Measurements from ENCODE around the gene FTH1.
"Not testable (repeated sequence)": the region's sequence is repeated elsewhere in the genome, so short reads cannot be mapped to it uniquely, and the experiment has no call there.

Gene FTH1

DNA sequence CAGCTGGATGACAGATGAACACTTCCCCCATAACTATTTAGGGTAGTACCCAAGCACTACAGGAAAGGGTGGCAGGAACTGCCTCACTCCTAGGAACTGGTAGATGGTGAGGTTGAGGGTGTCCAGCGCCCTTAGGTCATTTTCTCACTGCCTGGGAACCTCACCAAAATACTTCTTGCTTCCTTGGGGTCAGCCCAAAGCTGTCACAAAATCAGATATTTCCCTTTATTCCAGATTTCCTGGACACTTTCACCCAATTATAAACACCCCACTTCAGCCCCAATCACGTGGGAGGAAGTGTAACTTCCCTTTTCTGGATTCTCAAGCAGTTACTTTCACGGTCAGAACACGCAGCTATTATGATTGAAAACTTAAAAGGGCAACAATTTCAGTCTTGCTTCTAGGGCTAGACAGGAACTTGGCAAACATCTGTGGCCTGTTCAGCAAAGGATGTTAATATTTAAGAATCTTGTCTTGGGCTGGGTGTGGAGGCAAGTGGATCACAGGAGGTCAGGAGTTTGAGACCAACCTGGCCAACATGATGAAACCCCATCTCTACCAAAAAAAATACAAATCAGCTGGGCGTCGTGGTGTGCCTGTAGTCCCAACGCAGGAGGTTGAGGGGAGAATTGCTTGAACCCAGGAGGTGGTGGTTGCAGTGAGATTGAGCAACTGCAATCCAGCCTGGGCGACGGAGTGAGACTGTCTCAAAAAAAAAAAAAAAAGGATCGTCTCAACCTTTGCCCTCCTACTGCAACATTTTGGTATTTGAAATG, 4.0 kb downstream of the FTH1 start:
- DNase-seq: no peak

DNA sequence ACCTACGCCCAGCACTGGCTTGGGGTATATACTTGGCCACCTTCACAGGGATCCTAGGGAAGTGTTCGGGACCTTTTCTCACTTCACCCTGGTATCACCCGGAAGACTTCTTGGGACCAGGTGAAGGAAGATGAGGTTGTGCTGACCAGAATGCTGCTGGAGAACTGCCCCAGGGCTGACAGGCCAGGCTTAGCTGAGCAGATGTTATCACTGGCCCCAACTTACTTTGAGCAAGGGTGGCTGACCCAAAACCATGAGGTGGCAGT, 4.5 kb downstream of the FTH1 start:
- DNase-seq: no peak

DNA sequence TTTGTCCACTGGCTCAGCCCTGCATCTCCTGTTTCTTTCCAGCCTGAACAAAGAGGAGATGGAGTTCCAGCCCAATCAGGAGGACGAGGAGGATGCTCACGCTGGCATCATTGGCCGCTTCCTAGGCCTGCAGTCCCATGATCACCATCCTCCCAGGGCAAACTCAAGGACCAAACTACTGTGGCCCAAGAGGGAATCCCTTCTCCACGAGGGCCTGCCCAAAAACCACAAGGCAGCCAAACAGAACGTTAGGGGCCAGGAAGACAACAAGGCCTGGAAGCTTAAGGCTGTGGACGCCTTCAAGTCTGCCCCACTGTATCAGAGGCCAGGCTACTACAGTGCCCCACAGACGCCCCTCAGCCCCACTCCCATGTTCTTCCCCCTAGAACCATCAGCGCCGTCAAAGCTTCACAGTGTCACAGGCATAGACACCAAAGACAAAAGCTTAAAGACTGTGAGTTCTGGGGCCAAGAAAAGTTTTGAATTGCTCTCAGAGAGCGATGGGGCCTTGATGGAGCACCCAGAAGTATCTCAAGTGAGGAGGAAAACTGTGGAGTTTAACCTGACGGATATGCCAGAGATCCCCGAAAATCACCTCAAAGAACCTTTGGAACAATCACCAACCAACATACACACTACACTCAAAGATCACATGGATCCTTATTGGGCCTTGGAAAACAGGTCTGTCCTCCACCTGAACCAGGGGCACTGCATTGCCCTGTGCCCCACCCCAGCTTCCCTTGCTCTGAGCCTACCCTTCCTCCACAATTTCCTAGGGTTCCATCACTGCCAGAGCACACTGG, 5.0 kb downstream of the FTH1 start:
- DNase-seq: no peak

DNA sequence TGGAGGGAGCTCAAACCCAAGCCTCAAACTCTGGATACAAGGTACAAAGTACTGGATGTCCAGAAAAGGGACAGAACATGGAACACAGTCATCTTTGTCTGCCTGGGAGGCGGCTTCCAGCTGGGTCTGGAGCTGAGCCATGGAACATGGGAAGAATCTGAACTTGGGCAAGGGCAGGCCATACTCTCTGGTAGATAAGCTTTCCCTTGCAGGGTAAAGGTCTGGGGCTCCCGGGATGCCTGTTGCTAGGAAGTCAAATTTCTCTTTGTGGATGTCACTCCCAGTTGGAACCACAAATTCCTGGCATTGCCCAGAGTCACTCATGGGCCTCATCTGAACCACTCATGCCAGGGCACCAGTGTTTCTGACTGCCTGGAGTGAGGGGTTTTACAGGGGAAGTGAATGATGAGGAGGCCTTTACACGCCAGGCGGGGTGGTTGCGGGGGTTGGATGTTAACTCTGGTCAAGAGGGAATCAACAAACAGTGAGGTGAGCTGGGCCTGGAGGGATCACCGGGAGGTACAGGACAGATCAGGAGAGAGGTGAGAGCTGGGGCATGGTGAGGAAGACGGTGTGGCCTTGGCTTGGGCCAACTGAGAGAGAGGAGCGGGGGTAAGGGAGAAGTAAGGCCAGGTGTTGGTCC, 5.7 kb downstream of the FTH1 start:
- no peak for DNase-seq

DNA sequence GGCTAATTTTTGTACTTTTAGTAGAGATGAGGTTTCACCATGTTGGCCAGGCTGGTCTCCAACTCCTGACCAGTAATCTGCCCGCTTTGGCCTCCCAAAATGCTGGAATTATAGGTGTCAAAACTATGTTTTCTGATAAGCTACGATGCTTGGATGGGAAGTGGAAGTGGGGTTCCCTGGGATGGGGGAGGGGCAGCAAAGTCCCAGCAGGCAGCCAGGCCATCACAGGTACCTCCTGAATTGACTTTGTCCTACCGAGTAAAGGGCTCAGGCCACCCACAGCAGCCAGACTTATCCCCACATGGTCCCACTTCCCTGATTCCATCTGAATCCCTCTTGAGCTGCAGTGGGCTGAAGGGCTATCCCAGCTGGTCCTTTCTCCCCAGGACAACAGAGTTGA, 6.9 kb downstream of the FTH1 start:
- no peak for DNase-seq

DNA sequence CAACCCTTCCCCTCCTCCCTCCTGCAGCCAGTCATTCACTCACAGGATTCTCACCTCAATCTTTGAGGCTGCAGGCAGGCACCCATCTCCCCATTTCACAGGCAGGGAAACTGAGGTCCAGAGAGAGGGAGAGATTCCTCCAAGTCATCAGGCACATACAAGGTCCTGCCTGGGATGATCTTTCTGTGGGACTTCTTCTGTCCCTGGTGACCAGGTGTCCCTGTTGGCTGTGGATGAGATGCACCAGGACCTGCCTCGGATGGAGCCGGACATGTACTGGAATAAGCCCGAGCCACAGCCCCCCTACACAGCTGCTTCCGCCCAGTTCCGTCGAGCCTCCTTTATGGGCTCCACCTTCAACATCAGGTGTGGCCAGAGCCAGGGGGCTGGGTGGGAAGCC, 7.8 kb downstream of the FTH1 start:
- DNase-seq: no peak

DNA sequence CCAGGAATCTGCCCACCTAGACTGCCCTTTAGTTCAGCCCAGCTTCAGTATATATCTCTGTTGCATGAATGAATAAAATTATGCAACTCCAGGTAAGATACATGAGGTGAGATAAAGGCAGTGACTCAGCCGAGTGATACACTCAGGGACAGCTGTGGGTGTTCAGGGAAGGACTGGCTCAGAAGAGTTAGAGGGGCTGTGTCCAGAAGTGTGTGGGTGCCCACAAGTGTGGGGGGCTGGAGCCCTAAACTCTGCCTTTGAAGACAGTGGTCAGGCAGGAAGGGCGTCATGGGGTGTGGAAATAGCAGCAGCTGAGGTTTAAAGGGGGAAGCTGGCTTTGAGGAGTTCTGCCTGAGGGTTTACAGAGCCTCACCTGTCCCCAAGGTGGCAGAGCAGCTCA, 8.3 kb downstream of the FTH1 start:
- DNase-seq: no peak

DNA sequence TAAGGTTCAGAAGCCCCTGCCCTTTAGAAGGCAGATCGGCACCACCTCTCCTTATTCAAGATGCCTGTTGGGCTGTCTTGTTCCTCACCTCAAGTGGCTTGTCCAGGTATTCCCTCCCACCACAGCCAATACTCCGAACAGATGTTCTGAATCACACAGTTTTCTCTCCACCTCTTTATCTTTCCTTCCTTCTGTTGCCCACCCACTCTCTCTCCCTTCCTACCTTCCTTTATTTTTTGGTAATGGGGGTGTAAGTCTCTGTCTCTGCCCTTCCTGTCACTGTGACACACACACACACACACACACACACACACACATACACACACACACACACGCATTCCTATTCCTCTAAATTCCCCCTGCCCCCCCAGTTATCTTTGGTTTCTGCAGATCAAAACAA, 8.8 kb downstream of the FTH1 start:
- DNase-seq: no peak

DNA sequence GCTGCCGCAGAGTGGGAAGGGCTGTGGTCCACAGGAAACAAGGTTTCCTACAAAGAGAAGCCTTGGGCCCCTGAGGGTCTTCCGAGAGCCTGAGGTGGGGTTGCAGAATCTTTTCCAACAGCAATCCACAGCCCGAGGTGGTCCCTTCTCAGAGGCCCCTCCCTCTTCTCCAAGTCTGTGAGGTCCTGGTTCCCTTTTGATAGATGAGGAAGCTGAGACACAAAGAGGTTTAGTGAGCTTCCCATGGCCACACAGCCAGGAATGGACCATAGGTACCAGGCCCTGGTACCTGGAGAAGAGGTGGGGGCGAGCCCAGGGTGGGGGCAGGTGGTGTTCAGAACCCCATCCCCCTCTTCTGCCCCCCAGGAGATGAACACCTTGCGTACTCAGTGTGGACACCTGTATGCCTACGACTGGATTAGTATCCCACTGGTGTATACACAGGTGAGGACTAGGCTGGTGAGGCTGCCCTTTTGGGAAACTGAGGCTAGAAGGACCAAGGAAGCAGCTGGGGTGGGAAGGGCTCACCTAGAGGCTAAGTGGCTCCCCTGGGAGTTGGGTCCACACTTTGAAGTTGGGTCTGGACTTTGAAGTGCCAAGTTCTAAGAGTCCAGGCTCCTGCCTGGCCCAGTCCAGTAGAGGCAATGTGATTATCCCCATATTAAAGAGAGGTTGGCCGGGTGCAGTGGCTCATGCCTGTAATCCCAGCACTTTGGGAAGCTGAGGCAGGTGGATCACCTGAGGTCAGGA, 10.2 kb downstream of the FTH1 start:
- DNase-seq: no peak

DNA sequence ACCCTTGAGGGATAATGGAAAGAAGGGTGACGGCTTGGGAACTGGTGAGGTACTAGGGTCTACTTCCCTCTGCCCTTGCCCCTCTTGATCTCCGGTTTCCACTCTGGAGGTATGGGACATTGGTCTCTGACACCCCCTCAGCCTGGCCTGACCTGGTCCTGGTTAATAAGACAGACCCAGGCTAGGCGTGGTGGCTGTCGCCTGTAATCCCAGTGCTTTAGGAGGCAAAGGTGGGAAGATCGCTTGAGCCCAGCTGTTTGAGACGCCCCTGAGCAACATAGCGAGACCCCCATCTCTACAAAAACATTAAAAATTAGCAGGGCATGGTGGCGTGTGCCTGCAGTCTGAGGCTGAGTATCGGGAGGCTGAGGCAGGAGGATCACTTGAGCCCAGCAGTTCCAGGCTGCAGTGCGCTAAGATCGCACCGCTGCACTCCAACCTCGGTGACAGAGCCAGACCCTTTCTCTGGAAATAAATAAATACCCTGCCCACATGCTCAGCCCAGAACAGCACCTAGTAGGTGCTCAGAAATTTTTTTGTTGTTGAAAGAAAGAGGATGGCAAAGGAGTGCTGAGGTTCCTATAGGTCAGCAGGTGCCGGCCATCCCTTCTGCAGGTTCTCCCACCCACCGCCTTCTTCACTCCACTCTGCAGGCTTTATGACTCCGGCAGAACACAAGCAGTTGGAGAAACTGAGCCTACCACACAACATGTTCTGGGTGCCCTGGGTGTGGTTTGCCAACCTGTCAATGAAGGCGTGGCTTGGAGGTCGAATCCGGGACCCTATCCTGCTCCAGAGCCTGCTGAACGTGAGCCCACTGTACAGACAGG, 11.0 kb downstream of the FTH1 start:
- DNase-seq: no peak

DNA sequence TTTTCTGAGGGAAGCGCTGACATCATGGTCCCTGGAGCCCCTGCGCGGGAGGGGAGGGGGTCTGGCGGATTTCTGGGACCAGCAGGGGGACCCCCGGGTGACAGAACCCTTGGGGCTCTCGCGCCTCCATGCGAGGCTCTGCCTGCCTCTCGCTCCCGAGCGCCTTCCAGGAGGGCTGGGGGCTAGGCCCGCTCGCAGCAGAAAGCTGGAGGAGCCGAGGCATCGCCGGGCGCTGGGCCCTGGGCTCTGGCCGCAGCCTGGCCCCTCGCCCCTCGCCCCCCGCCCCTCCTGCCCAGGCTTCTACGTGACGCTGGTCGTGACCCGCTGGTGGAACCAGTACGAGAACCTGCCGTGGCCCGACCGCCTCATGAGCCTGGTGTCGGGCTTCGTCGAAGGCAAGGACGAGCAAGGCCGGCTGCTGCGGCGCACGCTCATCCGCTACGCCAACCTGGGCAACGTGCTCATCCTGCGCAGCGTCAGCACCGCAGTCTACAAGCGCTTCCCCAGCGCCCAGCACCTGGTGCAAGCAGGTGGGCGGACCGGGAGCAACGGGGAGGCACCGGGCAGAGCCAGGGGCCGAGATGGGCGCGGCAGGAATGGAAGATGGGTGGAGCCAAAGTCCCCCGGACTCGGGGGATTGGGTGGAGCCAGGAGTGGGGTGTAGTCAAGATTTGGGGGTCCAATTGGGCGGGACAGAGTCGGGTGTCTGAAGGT, 11.9 kb downstream of the FTH1 start:
- DNase-seq: peak; percentile 65

DNA sequence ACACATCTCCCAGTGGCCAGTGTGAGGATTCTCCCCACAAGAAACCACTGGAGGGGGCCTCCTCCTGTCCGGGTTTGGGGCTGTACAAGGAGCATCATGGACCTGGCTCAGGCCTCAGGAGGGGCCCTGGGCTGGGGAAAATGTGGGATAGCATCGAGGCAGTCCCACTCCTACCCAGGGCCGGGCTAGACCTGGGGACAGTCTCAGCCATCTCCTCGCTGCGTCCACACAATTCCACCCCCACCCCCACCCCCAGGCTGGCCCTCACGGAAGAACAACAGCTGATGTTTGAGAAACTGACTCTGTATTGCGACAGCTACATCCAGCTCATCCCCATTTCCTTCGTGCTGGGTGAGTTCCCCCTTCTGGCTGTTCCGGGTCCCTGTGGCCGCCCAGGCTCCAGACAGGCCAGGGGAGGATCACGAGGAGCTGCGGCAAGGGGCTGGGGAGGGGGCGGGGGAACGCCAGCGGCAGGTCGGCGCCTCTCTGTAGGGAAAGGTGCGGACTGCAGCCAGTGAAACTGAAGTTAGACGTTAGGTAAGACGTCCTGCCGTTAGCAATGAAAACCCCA, 12.5 kb downstream of the FTH1 start:
- peak; percentile 69 for DNase-seq

DNA sequence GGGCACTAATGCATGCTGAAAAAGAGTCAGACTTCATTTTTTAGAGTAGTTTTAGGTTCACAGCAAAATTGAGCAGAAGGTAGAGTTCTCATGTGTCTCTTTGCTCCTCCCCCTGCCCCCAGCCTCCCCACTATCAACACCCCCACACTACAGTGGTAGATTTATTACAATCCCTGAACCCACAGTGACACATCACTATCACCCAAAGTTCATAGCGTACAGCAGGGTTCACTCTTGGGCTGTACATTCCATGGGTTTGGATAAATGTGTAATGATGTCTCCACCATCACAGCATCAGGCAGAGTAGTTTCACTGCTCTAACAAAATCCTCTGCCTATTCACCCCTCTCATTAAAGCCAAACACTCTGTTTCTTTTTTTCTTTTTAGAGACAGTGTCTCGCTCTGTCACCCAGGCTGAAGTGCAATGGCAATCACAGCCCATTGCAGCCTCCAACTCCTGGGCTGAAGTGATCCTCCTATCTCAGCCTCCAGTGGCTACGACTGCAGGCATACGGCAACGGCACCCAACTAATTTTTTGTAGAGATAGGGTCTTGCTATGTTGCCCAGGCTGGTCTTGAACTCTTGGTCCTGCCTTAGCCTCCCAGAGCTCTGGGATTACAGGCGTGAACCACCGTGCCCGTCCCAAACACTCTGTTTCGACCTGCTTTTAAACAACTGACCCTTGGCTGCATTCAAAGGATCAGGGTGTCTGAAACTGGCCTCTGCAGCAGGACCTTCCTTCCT, 13.2 kb downstream of the FTH1 start:
- no peak for DNase-seq

DNA sequence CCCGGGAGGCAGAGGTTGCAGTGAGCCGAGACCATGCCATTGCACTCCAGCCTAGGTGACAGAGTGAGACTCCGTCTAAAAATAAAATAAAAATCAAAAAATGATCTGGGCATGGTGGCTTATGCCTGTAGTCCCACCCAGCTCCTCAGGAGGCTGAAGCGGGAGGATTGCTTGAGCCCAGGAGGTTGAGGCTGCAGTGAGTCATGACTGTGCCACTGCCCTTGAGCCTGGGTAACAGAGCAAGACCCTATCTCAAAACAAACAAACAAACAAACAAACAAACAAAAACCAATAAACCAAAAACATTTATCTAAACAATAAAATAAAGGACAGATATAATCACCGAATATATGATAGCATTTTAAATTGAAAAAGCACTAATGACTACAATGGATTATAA, 13.8 kb downstream of the FTH1 start:
- DNase-seq: not testable (repeated sequence)

DNA sequence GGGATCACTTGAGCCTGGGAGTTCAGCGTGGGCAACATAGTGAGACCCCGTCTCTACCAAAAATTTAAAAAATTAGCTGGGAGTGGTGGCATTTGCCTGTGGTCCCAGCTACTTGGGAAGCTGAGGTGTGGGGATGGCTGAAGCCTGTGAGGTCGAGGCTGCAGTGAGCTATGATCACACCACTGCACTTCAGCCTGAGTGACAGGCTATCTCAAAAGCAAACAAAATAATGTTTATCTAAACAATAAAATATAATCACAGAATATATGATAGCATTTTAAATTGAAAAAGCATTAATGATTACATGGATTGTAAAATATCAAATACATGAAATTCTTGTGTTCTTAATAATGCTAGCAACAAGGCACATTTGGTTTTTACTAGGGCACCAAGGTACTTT, 14.6 kb downstream of the FTH1 start:
- no peak for DNase-seq

DNA sequence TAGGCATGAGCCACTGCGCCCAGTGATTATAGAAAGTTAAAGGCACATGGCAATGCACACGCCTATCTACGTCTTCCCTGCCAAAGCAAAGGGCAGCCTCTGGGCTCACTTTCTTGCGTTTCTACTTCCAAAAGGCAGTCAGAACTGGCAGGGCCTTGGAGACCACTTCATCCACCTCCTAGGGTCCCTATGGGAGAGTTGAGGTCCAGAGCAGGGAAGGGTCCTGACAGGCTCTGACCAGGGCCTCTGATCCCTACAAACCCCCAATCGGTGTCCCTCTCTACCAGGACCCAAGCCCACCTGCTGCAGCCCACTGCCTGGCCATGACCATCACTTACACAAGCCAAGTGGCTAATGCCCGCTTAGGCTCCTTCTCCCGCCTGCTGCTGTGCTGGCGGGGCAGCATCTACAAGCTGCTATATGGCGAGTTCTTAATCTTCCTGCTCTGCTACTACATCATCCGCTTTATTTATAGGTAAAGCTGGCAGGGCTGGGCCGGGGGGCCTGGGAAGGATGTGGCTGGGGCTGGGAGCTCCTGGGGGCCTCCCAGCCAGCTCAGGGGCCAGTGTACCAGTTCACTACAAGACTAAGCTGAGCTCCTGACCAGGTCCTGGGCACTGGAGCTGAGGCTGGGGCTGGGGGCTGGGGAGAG, 15.8 kb downstream of the FTH1 start:
- no peak for DNase-seq

DNA sequence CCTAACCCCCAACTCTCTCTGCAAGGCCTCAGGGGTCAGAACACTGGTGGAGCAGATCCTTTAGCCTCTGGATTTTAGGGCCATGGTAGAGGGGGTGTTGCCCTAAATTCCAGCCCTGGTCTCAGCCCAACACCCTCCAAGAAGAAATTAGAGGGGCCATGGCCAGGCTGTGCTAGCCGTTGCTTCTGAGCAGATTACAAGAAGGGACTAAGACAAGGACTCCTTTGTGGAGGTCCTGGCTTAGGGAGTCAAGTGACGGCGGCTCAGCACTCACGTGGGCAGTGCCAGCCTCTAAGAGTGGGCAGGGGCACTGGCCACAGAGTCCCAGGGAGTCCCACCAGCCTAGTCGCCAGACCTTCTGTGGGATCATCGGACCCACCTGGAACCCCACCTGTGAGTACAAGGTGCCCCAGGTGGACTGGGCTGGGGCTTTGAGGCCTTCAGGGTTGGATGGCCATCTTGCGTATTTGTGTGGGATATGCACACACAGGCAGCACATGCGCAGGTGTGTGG, 17.3 kb downstream of the FTH1 start, which contains the start of gene BEST1:
Gene BEST1 (plus strand): TSS at position 317 of the 513 bp plus-strand sequence. CDS start 1,456 bp downstream, outside the sequence.
- DNase-seq: no peak

DNA sequence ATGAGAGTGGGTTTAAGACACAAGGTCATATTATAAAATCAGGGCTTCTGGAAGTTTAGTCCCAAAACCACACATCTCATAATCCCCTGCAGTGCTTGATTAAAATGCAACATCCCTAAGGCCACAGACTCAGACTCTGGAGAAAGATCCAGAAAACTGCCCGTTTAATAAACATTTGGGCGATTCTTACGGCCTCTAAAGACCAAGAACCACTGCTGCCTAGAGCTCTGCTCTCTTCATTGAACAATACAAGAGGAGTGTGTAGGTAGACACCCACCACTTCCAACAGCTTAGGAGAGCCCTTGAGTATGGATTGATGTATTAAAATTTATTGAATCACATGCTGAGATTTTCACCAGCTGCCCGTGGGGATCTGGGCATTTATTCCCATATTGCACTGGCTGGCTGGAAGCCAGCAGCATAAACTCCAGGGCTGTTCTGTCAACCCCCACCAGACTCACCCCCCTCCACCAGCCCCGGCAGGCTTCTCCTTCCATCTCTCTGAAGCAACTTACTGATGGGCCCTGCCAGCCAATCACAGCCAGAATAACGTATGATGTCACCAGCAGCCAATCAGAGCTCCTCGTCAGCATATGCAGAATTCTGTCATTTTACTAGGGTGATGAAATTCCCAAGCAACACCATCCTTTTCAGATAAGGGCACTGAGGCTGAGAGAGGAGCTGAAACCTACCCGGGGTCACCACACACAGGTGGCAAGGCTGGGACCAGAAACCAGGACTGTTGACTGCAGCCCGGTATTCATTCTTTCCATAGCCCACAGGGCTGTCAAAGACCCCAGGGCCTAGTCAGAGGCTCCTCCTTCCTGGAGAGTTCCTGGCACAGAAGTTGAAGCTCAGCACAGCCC, 18.0 kb downstream of the FTH1 start:
- DNase-seq: peak; percentile 94

DNA sequence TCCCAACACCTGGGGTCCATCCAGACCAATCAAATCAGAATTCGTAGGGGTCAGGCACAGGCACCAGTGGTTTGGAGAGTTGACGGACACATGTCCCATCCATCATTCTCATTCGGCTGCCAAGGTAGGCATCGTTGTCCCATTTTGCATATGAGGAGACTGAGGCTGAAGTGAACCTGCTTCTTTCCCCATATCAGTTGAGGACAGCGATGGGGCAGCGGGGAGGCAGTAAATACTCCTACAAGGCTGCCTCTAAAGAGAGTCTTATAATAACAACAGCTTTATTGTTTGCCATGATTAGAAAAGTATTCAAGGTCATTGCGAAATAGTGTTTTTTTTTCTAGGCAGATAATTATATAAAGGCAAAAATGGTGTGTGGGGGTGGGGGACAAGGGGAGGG, 18.9 kb downstream of the FTH1 start:
- DNase-seq: no peak

All from eye (tissue), 1 donor.